ENCODE results near the gene MYH10. TPM values are rescaled to one million over a fixed set of nuclear protein-coding genes. Genes with fewer than 3 reads are reported as not detected.

MYH10 gene
- total RNA-seq, 1 donor from 2014 or later: 83.3 TPM

DNA sequence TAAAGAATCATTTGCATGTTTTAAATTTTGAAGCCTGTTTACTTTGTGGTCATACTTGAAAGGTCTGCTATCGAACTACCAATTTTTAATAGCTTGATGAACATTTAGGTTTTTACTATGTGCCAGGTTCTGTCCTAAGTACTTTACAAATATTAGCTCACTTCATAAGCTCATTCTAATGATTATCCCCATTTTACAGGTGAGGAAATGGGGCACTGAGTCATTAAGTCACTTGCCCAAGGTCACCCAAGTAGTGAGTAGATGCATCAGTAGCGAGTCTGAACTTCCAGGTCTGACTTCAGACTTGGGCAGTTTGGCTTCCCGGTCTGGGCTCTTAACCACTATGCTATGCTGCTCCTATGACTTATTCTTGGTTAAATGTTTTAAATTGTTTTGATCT lies 190.8 kb downstream of the MYH10 start:
- TF ChIP-seq, protein P1, sequence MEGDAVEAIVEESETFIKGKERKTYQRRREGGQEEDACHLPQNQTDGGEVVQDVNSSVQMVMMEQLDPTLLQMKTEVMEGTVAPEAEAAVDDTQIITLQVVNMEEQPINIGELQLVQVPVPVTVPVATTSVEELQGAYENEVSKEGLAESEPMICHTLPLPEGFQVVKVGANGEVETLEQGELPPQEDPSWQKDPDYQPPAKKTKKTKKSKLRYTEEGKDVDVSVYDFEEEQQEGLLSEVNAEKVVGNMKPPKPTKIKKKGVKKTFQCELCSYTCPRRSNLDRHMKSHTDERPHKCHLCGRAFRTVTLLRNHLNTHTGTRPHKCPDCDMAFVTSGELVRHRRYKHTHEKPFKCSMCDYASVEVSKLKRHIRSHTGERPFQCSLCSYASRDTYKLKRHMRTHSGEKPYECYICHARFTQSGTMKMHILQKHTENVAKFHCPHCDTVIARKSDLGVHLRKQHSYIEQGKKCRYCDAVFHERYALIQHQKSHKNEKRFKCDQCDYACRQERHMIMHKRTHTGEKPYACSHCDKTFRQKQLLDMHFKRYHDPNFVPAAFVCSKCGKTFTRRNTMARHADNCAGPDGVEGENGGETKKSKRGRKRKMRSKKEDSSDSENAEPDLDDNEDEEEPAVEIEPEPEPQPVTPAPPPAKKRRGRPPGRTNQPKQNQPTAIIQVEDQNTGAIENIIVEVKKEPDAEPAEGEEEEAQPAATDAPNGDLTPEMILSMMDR (IDR thresholded peaks at IDR 0.05): no peak
- DNase-seq: no peak
- intact Hi-C loops (cut with DNase I): no loop called here
- Histone ChIP-seq H3K4me3 (no peak overlapping the region), H3K36me3 (peaks cover 40% of the 10 kb centered on the region), H3K9me3 (no peaks in the 10 kb centered on the region), H3K4me1 (peaks cover 47% of the 10 kb centered on the region), H3K27ac (no peak overlapping the region), H3K27me3 (ENCODE audit: low read depth) (no peaks in the 10 kb centered on the region)
- no peak for ATAC-seq

DNA sequence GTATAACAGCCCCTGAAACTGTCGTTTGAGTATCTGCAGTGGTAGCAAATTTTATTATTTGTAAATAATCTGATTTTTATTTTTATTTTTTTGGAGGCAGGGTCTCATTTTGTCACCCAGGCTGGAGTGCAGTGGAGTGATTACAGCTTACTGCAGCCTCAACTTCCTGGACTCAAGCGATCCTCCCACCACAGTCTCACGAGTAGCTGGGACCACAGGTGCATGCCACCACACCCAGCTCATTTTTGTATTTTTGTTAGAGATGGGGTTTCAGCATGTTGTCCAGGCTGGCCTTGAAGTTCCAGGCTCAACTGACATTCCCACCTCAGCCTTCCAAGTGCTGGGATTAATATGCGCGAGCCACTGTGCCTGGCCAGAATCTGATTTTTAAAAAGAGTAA lies 192.1 kb downstream of the MYH10 start:
- Histone ChIP-seq H3K4me3 (no peak overlapping the region), H3K27me3 (ENCODE audit: low read depth) (no peaks in the 10 kb centered on the region), H3K4me1 (peaks cover 39% of the 10 kb centered on the region), H3K36me3 (peaks cover 28% of the 10 kb centered on the region), H3K27ac (no peak overlapping the region), H3K9me3 (no peaks in the 10 kb centered on the region)
- TF ChIP-seq, protein P1 (IDR thresholded peaks at IDR 0.05): no peak
- no peak for ATAC-seq
- DNase-seq: no peak
- intact Hi-C loops (cut with DNase I): no loop called here

DNA sequence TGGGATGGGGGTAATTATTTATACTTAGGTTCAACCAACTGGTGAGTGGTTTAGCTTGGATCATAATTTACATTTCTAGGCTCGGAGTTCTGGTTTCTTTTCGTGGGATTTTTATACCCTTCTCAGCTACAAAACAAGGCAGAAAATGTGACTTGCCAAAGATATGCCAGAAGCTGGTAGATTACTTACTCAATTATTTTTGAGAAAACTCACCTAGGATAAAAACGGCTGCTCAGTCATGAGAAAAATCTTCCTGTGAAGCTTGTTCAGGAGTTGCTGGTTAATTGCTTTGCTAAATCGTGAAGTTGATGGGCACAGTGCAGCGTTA lies 193.7 kb downstream of the MYH10 start:
- Histone ChIP-seq H3K27ac (peak overlapping the region; percentile 100), H3K36me3 (peaks cover 25% of the 10 kb centered on the region), H3K27me3 (ENCODE audit: low read depth) (no peaks in the 10 kb centered on the region), H3K9me3 (no peaks in the 10 kb centered on the region), H3K4me1 (peaks cover 28% of the 10 kb centered on the region), H3K4me3 (peak overlapping the region; percentile 95)
- intact Hi-C loops (cut with DNase I): no loop called here
- DNase-seq (no peak), ATAC-seq (no peak)
- TF ChIP-seq, protein P1 (IDR thresholded peaks at IDR 0.05): no peak

DNA sequence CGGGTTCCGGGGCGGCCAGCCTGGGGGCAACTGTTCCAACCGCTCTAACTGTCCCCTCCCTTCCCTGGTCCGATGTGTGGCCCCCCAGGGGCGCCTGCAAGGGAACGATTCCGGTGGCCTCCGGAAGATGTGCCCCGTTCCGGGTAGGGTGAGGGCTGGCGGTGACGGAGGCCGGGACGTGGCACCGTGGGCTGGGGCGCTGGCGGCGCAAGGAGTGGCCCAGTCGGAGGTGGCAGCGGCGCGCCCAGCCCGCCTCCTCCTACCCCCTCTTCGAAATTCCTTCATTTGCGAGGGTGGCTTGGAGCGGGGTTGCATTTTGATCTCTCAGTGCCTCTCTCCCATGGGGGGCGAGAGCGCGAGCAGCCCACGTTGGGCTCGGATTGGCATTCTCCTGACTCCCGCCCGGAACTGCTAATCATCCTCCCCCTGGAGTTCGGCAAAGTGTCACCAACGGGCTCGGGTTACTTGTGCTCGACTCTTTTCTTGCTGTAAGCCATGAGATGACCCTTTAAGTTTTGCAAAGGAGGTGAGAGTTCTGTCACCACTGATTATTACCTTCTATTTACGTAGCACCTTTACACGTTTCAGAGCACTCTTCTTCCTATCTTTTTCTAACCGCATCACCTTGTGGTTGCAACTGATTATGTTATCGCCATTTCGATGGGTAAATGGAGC lies 194.2 kb downstream of the MYH10 start:
- peak; percentile 85 for DNase-seq
- ATAC-seq: peak; percentile 90 to 92
- no peaks in the 10 kb centered on the region for H3K27me3 ChIP-seq (ENCODE audit: low read depth)
- H3K4me3 ChIP-seq: peak overlapping the region; percentile 95
- TF ChIP-seq, protein P1 (IDR thresholded peaks at IDR 0.05): no peak
- peaks cover 25% of the 10 kb centered on the region for H3K36me3 ChIP-seq
- no peaks in the 10 kb centered on the region for H3K9me3 ChIP-seq
- intact Hi-C loops (cut with DNase I): no loop called here
- peaks cover 29% of the 10 kb centered on the region for H3K4me1 ChIP-seq
- peak overlapping the region; percentile 100 for H3K27ac ChIP-seq

DNA sequence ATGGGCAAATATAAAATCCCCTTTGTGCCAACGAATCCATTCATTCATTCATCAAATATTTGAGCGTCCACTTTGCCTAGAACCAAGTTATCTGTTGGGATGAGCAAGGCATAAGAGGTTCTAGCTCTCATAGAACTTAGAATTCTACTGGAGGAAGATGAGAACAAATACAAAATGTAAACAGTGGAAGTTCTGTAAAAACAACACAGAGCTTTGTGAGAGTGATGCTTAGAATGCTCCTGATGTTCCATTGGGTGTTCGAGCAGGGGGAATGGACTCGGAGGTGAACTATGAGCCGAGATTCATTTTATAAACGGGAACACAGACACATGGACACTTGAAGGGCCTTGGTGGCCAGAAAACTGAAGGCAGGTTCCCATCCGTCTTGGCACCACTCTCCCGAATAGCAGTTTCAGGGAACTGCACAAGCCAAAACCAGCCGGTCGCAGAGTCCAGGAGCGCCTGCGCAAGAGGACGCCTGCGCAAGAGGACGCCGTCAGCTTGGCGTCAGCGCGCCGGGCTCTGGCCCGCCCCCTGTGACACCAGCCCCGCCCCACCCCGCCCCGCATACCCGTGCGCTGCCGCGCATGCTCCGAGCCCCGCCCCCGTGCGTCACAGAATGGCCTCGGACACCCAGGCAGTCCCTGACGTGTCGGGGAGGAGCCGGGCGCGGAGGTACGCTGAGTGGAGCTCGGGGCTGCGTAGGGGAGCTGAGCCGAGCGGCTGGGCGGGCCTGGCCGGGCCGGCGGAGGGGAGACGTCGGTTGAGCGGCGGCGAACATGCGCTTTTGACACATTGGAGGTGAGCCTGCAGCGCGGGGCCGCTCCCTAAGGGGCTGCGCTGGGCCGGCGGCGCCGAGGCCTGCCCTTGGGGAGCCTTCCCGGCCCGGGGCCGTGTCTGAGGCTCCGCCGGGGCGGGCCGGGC lies 195.0 kb downstream of the MYH10 start, which contains the start of gene NDEL1:
TSS of gene NDEL1 (plus strand) at position 640 of the 924 bp plus-strand sequence. CDS start 8,388 bp downstream, outside the sequence.
- intact Hi-C loops (cut with DNase I): no loop called here
- Histone ChIP-seq H3K4me3 (peak within 1 kb of the TSS; percentile 95), H3K9me3 (no peaks in the 10 kb centered on the region), H3K27ac (peak within 1 kb of the TSS; percentile 100), H3K27me3 (ENCODE audit: low read depth) (no peaks in the 10 kb centered on the region), H3K4me1 (peaks cover 33% of the 10 kb centered on the region), H3K36me3 (peaks cover 19% of the 10 kb centered on the region)
- TF ChIP-seq, protein P1 (IDR thresholded peaks at IDR 0.05): no peak
- ATAC-seq: peak; percentile 99
- DNase-seq: peak; percentile 100

All from lower lobe of right lung (tissue), 2 donors.